ENCODE measurements around the gene NOS1AP.
"Not testable (repeated sequence)": the region's sequence is repeated elsewhere in the genome, so short reads cannot be mapped to it uniquely, and the experiment has no call there.

DNA sequence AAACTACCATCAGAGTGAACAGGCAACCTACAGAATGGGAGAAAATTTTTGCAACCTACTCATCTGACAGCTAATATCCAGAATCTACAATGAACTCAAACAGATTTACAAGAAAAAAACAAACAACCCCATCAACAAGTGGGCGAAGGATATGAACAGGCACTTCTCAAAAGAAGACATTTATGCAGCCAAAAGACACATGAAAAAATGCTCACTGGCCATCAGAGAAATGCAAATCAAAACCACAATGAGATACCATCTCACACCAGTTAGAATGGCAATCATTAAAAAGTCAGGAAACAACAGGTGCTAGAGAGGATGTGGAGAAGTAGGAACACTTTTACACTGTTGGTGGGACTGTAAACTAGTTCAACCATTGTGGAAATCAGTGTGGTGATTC lies 104.1 kb downstream of the NOS1AP start:
- not testable (repeated sequence) for TF ChIP-seq TAF1 (IDR thresholded peaks at IDR 0.05; ENCODE audit: borderline replicate concordance, low read depth, low read length); POLR2A (IDR thresholded peaks at IDR 0.05; ENCODE audit: low read depth, low read length); POLR2AphosphoS5 (IDR thresholded peaks at IDR 0.05; ENCODE audit: low read depth, low read length)
